ENCODE measurements around the gene AKR1C1. TPM values are rescaled to one million over a fixed set of nuclear protein-coding genes. Genes with fewer than 3 reads are reported as not detected.
"Not testable (repeated sequence)": the region's sequence is repeated elsewhere in the genome, so short reads cannot be mapped to it uniquely, and the experiment has no call there.

Gene AKR1C1
- total RNA-seq, 1 donor from 2014 or later = 3.7 TPM

DNA sequence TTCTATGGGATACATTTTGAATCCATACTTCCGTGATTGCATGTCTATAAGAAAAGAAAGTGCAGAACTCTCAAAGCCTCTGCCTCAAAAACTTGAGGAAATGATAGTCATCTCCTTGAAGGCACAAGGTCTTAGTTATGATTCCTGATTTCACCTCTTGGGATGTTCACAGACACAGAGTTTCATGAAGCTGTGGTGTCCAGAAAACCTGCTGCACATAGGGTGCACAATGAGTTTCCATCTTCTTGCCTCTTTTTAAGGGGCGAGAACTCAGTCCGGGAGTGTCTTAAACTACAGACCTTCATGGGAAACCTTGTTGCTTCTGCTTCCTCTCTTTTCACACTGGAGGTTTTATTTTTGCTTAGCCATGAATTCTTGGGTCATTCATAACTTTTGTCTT is 4.0 kb downstream of the AKR1C1 start:
- H3K36me3 Mint-ChIP-seq (ENCODE audit: low read depth); H3K4me1 Mint-ChIP-seq; H3K4me3 Mint-ChIP-seq; H3K27ac Mint-ChIP-seq (ENCODE audit: unreplicated experiment); DNase-seq (ENCODE audit: low read depth, low spot score); H3K27me3 Mint-ChIP-seq (ENCODE audit: low read depth); H3K9me3 Mint-ChIP-seq: not testable (repeated sequence)

DNA sequence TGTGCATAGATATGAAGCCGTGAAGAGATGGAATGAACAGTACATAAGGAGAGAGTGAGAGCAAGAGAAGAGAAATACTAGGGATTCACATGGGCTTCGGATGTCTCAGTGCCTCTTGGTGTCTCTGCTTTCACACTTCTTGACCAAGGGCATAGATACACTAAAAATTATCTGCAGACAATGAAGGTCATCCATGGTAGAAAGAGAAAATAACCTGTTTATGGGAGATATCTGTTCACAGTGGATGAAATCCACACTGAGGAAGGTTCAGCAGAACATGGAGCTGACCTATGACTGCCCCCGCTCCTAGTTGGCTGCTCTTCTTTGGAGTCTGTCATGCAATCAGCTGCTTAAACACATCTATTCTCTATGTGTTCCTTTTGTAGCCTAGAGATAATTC is 6.1 kb downstream of the AKR1C1 start:
- H3K36me3 Mint-ChIP-seq (ENCODE audit: low read depth); H3K27me3 Mint-ChIP-seq (ENCODE audit: low read depth); H3K9me3 Mint-ChIP-seq; DNase-seq (ENCODE audit: low read depth, low spot score); H3K4me1 Mint-ChIP-seq; H3K27ac Mint-ChIP-seq (ENCODE audit: unreplicated experiment); H3K4me3 Mint-ChIP-seq: not testable (repeated sequence)

DNA sequence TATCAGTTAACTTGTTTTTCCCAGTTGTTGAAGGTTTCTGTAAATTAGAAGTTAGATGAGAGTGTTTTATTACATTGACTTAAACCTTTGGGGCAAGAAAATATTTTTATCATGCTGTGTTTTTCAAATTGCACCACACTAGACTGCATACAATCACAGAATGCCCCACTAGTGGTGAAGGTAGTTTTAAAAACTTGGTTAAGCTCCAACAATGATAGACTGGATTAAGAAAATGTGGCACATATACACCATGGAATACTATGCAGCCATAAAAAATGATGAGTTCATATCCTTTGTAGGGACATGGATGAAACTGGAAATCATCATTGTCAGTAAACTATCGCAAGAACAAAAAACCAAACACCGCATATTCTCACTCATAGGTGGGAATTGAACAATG is 7.1 kb downstream of the AKR1C1 start:
- not testable (repeated sequence) for H3K27ac Mint-ChIP-seq (ENCODE audit: unreplicated experiment); H3K4me1 Mint-ChIP-seq; H3K4me3 Mint-ChIP-seq; H3K36me3 Mint-ChIP-seq (ENCODE audit: low read depth); H3K27me3 Mint-ChIP-seq (ENCODE audit: low read depth); DNase-seq (ENCODE audit: low read depth, low spot score); H3K9me3 Mint-ChIP-seq

DNA sequence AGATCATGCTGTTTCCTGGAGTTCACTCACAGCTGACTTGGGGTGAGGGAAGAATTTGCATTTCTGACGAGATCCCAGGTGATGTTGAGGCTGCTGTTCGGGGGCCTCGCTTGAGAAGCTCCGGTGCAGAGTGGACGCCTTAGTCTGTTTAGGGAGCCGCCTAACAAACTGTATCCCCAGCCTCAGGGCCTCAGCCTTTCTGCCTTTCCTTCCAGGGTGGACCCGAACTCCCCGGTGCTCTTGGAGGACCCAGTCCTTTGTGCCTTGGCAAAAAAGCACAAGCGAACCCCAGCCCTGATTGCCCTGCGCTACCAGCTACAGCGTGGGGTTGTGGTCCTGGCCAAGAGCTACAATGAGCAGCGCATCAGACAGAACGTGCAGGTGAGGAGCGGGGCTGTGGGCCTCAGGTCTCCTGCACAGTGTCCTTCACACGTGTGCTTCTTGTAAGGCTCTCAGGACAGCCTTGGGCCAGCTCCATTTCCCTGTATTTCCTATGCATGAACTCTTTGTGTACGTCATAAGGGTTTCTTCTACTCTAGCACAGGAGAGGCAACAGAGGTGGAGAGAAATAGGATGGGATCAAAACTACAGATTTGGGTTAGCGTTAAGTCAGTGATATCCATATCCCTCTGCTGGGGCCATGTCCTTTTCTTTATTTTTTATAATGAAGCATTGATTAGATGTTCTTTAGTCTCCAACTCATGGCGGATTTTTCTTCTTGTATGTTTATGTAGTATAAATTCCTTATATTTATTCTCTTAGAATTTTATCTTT is 9.3 kb downstream of the AKR1C1 start:
- not testable (repeated sequence) for H3K9me3 Mint-ChIP-seq; H3K36me3 Mint-ChIP-seq (ENCODE audit: low read depth); H3K27me3 Mint-ChIP-seq (ENCODE audit: low read depth); H3K4me3 Mint-ChIP-seq; H3K4me1 Mint-ChIP-seq; H3K27ac Mint-ChIP-seq (ENCODE audit: unreplicated experiment); DNase-seq (ENCODE audit: low read depth, low spot score)

DNA sequence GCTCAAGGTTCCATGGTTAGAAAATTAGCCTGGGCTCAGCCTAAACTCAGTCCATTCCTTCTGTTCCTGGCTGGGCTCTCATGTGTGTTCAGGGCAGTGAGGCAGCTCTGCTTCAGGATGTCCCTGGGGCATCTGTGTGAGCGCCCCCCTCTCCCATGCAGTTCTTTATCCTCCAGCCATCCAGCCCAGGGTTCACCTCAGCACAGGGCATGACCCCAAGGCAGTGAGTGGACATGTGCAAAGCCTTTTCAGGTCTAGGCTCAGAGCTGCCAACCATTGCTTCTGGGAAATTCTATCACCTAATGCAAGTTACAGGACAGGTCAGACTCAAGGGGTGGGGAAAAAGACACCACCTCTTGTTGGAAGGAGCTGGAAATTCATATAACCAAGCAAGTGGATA is 10.1 kb downstream of the AKR1C1 start:
- H3K9me3 Mint-ChIP-seq; H3K27me3 Mint-ChIP-seq (ENCODE audit: low read depth); DNase-seq (ENCODE audit: low read depth, low spot score); H3K4me1 Mint-ChIP-seq; H3K36me3 Mint-ChIP-seq (ENCODE audit: low read depth); H3K4me3 Mint-ChIP-seq; H3K27ac Mint-ChIP-seq (ENCODE audit: unreplicated experiment): not testable (repeated sequence)

DNA sequence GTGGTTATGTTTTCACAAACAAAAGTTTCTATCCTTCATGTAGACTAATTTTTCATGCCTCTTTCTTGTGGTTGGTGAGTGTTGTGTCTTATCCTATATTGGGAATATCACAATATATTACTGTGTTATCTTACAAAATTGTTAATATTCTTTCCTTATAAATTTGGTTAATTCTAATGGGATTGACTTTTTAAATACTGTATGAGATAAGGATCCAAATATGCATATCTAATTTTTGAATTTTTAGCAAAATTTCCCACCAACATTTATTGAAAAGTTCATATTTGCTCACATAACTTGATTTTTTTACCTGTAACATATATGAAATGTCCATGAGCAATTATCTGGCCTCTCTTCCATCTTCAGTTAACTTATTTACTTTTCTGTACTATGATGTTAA is 11.2 kb downstream of the AKR1C1 start:
- not testable (repeated sequence) for H3K36me3 Mint-ChIP-seq (ENCODE audit: low read depth); DNase-seq (ENCODE audit: low read depth, low spot score); H3K9me3 Mint-ChIP-seq; H3K27ac Mint-ChIP-seq (ENCODE audit: unreplicated experiment); H3K4me1 Mint-ChIP-seq; H3K27me3 Mint-ChIP-seq (ENCODE audit: low read depth); H3K4me3 Mint-ChIP-seq

DNA sequence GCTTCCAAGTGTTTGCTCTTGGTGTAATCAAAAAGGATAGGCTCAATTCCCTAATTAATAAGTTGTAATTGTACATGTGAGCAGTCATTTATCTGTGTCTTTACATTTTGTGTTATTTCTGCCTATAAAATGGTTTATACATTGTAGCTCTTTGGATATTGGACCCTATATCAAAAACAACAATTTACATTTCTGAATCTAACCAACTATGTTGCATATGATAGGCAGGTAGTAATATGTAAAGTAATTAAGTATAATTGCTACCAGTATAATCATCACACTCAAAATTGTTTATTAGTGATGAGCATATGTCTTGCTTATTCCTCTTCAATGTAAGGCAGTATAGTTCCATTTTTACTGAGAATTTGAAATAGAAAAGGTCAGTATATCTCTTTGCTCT is 13.8 kb downstream of the AKR1C1 start:
- no peak for DNase-seq (ENCODE audit: low read depth, low spot score)
- no peak overlapping the region for H3K27ac Mint-ChIP-seq (ENCODE audit: unreplicated experiment)
- H3K9me3 Mint-ChIP-seq = peaks cover 4% of the 10 kb centered on the region
- TF ChIP-seq, protein P1, sequence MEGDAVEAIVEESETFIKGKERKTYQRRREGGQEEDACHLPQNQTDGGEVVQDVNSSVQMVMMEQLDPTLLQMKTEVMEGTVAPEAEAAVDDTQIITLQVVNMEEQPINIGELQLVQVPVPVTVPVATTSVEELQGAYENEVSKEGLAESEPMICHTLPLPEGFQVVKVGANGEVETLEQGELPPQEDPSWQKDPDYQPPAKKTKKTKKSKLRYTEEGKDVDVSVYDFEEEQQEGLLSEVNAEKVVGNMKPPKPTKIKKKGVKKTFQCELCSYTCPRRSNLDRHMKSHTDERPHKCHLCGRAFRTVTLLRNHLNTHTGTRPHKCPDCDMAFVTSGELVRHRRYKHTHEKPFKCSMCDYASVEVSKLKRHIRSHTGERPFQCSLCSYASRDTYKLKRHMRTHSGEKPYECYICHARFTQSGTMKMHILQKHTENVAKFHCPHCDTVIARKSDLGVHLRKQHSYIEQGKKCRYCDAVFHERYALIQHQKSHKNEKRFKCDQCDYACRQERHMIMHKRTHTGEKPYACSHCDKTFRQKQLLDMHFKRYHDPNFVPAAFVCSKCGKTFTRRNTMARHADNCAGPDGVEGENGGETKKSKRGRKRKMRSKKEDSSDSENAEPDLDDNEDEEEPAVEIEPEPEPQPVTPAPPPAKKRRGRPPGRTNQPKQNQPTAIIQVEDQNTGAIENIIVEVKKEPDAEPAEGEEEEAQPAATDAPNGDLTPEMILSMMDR (conservative IDR thresholded peaks at IDR 0.05) = no peak
- no peaks in the 10 kb centered on the region for H3K27me3 Mint-ChIP-seq (ENCODE audit: low read depth)
- peaks cover 5% of the 10 kb centered on the region for H3K4me1 Mint-ChIP-seq
- no peak overlapping the region for H3K4me3 Mint-ChIP-seq
- peaks cover 6% of the 10 kb centered on the region for H3K36me3 Mint-ChIP-seq (ENCODE audit: low read depth)

DNA sequence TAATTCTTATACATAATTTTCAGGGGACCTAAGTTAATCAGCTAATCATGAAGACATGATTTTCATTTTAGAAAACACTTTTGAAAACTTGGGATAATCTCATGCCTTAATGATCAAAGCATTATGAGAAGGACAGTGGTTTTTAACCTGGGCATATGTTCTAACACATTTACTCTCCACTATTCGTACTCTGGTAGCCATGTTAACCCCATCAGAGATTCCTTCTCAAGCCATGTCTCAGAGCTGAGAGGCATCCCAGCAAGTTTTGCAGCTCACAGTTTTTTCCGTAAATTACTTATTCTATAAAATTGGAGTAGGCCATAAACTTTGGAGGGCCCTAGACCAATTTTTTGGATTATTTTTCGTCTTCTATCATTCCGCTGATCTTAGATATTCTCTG is 15.7 kb downstream of the AKR1C1 start:
- DNase-seq (ENCODE audit: low read depth, low spot score) = no peak
- H3K9me3 Mint-ChIP-seq = peaks cover 5% of the 10 kb centered on the region
- no peak overlapping the region for H3K4me3 Mint-ChIP-seq
- H3K4me1 Mint-ChIP-seq = peaks cover 8% of the 10 kb centered on the region
- TF ChIP-seq, protein P1 (conservative IDR thresholded peaks at IDR 0.05) = no peak
- H3K27ac Mint-ChIP-seq (ENCODE audit: unreplicated experiment) = no peak overlapping the region
- H3K27me3 Mint-ChIP-seq (ENCODE audit: low read depth) = no peaks in the 10 kb centered on the region
- H3K36me3 Mint-ChIP-seq (ENCODE audit: low read depth) = peaks cover 4% of the 10 kb centered on the region
